NCI-H2081 treated with DMSO at 0.1 percent for 48 hours (cell line): ENCODE data around the gene KCNQ1.

ENCODE experiments used
- DNase-seq: peaks from one replicate; lab custom pipeline; 2025; lab: John Stamatoyannopoulos, UW

The KCNQ1 gene

GRCh38 chr11:2762451-2762850, 317.6 kb downstream of the KCNQ1 start:
- no peak for DNase-seq

- no peak for DNase-seq
These were observed 319.2 kb downstream of the KCNQ1 start for GRCh38 chr11:2763984-2764383.

GRCh38 chr11:2765491-2765890, 320.7 kb downstream of the KCNQ1 start:
- no peak for DNase-seq

GRCh38 chr11:2766166-2766565, 321.4 kb downstream of the KCNQ1 start:
- no peak for DNase-seq

GRCh38 chr11:2767071-2767470, 322.3 kb downstream of the KCNQ1 start:
- no peak for DNase-seq

- DNase-seq, result no peak
These were observed 323.0 kb downstream of the KCNQ1 start for GRCh38 chr11:2767801-2768200.

GRCh38 chr11:2768471-2769408, 323.9 kb downstream of the KCNQ1 start:
- DNase-seq, result no peak

- DNase-seq, result no peak
These were observed 324.7 kb downstream of the KCNQ1 start for GRCh38 chr11:2769409-2770095.

- no peak for DNase-seq
These were observed 325.4 kb downstream of the KCNQ1 start for GRCh38 chr11:2770096-2770751.

GRCh38 chr11:2770761-2771301, 326.0 kb downstream of the KCNQ1 start:
- DNase-seq, result no peak

- DNase-seq, result no peak
These were observed 327.1 kb downstream of the KCNQ1 start for GRCh38 chr11:2771758-2772466.

- DNase-seq, result no peak
These were observed 327.8 kb downstream of the KCNQ1 start for GRCh38 chr11:2772544-2773031.

GRCh38 chr11:2774173-2775082, 329.6 kb downstream of the KCNQ1 start:
- DNase-seq, result no peak

GRCh38 chr11:2775083-2775625, 330.3 kb downstream of the KCNQ1 start:
- DNase-seq, result no peak

GRCh38 chr11:2775626-2776350, 331.0 kb downstream of the KCNQ1 start:
- DNase-seq, result no peak

GRCh38 chr11:2776351-2777061, 331.7 kb downstream of the KCNQ1 start:
- DNase-seq, result no peak

GRCh38 chr11:2777386-2777785, 332.6 kb downstream of the KCNQ1 start:
- no peak for DNase-seq

- no peak for DNase-seq
These were observed 333.2 kb downstream of the KCNQ1 start for GRCh38 chr11:2777871-2778629.
